ENCODE results near the gene MRPL9. TPM values are rescaled to one million over a fixed set of nuclear protein-coding genes. Genes with fewer than 3 reads are reported as not detected.
A peak's percentile ranks its signal among the peaks of the same experiment; 100 is the strongest.

MRPL9 gene
- total RNA-seq, 2 donors from 2014 or later = 44.8 to 47.5 TPM

- DNase-seq = no peak
- intact Hi-C loops (cut with DNase I, micrococcal nuclease) = no loop called here
- no peak for ATAC-seq
Observed at GRCh38 chr1:151716771-151717631, 46.3 kb downstream of the MRPL9 start, which contains the start of gene CELF3. TSS of gene CELF3 (minus strand) at chr1:151716803. CDS start at chr1:151716020, 783 bp downstream.

DNA sequence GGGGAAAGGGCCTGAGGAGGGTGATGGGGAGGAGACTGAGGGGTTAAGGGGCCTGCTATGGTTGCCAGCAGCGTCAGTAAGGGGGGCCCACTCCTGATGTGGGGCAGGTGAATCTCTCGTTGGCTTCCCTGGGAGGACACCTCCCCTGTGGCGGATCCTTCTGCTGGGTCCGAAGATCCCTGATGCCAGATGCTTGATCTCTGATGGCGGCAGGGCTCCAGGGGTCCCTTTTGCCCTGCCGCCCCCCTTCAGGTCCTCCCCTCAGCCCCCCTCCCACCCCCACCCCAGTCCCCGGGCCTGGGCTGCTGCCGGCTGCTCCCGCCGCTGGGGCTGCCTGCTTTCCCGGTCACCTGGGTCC lies 46.9 kb downstream of the MRPL9 start:
- no peak for ATAC-seq
- intact Hi-C loops (cut with DNase I, micrococcal nuclease) = no loop called here
- DNase-seq = no peak

DNA sequence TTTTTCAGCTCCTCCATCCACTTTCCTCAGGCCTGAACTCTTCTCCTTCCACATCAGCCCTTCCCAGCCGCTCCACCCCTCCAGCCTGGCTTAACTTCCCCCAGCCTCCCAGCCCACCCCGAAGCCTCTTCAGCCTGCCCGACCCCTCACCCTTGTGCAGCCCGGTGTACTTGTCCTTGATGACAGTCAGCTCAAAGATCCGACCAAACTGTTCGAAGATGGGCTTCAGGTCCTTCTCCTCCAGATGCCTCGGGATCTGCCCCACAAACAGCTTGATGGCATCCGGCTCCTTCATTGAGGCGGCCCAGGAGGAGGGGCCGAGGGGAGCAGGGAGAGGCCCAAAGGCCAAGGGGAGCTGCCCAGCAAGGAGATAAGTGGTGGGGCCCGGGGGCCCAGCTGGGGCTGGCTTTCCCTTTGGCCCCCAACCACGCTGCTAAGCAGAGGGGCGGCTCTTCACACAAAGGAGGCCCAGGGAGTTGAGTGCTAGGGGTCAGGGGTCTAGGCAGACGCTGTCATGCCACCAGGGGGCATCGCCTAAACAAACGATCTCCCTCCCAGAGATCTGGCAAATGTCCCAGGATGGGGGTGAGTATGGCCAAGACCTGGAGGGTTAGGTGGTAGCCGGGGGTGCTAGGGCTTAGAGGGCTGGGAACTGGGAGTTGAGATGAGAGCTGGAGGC lies 47.4 kb downstream of the MRPL9 start:
- DNase-seq (no peak), ATAC-seq (no peak)
- intact Hi-C loops (cut with DNase I, micrococcal nuclease) = no loop called here

- no peak for ATAC-seq
- intact Hi-C loops (cut with DNase I, micrococcal nuclease) = no loop called here
- no peak for DNase-seq
Observed at GRCh38 chr1:151714820-151715725, 48.2 kb downstream of the MRPL9 start.

DNA sequence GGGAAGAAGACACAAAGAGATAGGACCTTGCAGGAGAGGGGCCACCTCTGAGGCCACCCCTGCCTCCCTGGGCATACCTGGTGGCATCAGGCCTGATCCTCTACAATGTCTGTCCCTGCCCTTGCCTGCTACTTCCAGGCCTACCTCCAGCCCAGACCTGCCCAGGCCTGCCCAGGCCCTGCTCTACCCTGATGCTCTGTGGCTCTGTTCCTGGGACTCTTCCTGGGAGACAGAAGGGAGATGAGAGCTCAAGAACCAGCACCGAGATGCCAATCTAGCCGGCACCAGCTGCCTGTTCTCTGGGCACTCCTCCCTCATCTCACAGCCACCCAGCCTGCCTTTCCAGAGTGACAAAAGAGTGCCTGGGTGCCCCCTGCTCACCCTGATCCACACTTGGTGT lies 49.4 kb downstream of the MRPL9 start:
- ATAC-seq = no peak
- no peak for DNase-seq
- intact Hi-C loops (cut with DNase I, micrococcal nuclease) = no loop called here

GRCh38 chr1:151713044-151713443 lies 50.3 kb downstream of the MRPL9 start:
- DNase-seq (peak; percentile 75 to 81), ATAC-seq (peak; percentile 96)
- intact Hi-C loops (cut with DNase I, micrococcal nuclease) = no loop called here

GRCh38 chr1:151711951-151712350 lies 51.3 kb downstream of the MRPL9 start:
- ATAC-seq (peak; percentile 34), DNase-seq (no peak)
- intact Hi-C loops (cut with DNase I, micrococcal nuclease) = no loop called here

- DNase-seq (no peak), ATAC-seq (no peak)
- intact Hi-C loops (cut with DNase I, micrococcal nuclease) = no loop called here
Observed at GRCh38 chr1:151711044-151711800, 52.1 kb downstream of the MRPL9 start.

- no peak for DNase-seq
- no peak for ATAC-seq
- intact Hi-C loops (cut with DNase I, micrococcal nuclease) = no loop called here
Observed at GRCh38 chr1:151710187-151710840, 53.0 kb downstream of the MRPL9 start.

Other genes with a start within 250 kb of the MRPL9 start
- 10 to 100 TPM; 19.7 to 30.2 TPM for gene TUFT1, start 223.2 kb downstream of the MRPL9 start, total RNA-seq
- 10 to 100 TPM; 28.4 to 30.6 TPM for gene SNX27, start 151.4 kb downstream of the MRPL9 start, total RNA-seq
- 1 to 10 TPM; 2.2 to 2.4 TPM for gene CELF3, start 46.7 kb downstream of the MRPL9 start, total RNA-seq
- 1 to 10 TPM in 1 of 2 donors, under 1 TPM in 1; 0.67 to 1.6 TPM for gene RIIAD1, start 42.0 kb downstream of the MRPL9 start, total RNA-seq
- gene TDRKH, start 27.0 kb upstream of the MRPL9 start, total RNA-seq = 1 to 10 TPM; 3.3 to 7.2 TPM
- gene LINGO4, start 41.9 kb upstream of the MRPL9 start, total RNA-seq = under 1 TPM in 1 of 2 donors, not detected in 1; 0.20 TPM
- 10 to 100 TPM; 18.3 TPM for gene RORC, start 68.3 kb upstream of the MRPL9 start, total RNA-seq
- gene C2CD4D, start 76.3 kb upstream of the MRPL9 start, total RNA-seq = under 1 TPM; 0.81 to 0.92 TPM
- not detected for gene THEM5, start 90.2 kb upstream of the MRPL9 start, total RNA-seq
- 10 to 100 TPM in 1 of 2 donors, 1 to 10 TPM in 1; 7.3 to 11.0 TPM for gene THEM4, start 146.0 kb upstream of the MRPL9 start, total RNA-seq
- 1,000 to 10,000 TPM; 1,029 to 1,322 TPM for gene S100A10, start 230.4 kb upstream of the MRPL9 start, total RNA-seq